HG02759 (cell line): ENCODE measurements around the gene OR2D2.
"Not testable (repeated sequence)": the region's sequence is repeated elsewhere in the genome, so short reads cannot be mapped to it uniquely, and the experiment has no call there.

Experiments
- ATAC-seq: cut with Tn5 transposase; IDR thresholded peaks from one replicate; pipeline ENCODE4 v1.9.1; 2021; ENCODE audit warnings: mild to moderate bottlenecking, moderate library complexity; ENCODE audit not compliant: unreplicated experiment

OR2D2 gene

GRCh38 chr11:6887711-6888110, 4.6 kb downstream of the OR2D2 start:
- not testable (repeated sequence) for ATAC-seq

GRCh38 chr11:6882751-6883150, 9.5 kb downstream of the OR2D2 start:
- no peak for ATAC-seq

GRCh38 chr11:6876914-6877313, 15.4 kb downstream of the OR2D2 start:
- ATAC-seq, result no peak

GRCh38 chr11:6876325-6876724, 16.0 kb downstream of the OR2D2 start, which contains the start of gene OR10A4:
OR10A4 (plus strand) TSS chr11:6876625; CDS start chr11:6876648, 23 bp downstream.
- no peak for ATAC-seq

GRCh38 chr11:6875761-6876160, 16.5 kb downstream of the OR2D2 start:
- ATAC-seq, result no peak

GRCh38 chr11:6871278-6871677, 21.0 kb downstream of the OR2D2 start:
- ATAC-seq, result no peak

GRCh38 chr11:6864438-6864837, 27.9 kb downstream of the OR2D2 start:
- no peak for ATAC-seq

- ATAC-seq, result no peak
Observed at GRCh38 chr11:6862961-6863360, 29.3 kb downstream of the OR2D2 start, which contains the start of gene OR10A2. OR10A2 (plus strand) TSS chr11:6863057; CDS start chr11:6869755, 6,698 bp downstream.

GRCh38 chr11:6856871-6857270, 35.4 kb downstream of the OR2D2 start:
- ATAC-seq, result no peak

GRCh38 chr11:6855971-6856541, 36.2 kb downstream of the OR2D2 start:
- no peak for ATAC-seq

GRCh38 chr11:6854801-6855200, 37.5 kb downstream of the OR2D2 start:
- not testable (repeated sequence) for ATAC-seq

GRCh38 chr11:6850526-6850925, 41.8 kb downstream of the OR2D2 start:
- ATAC-seq, result no peak

GRCh38 chr11:6845383-6845782, 46.9 kb downstream of the OR2D2 start, which contains the start of gene OR10A5:
OR10A5 (plus strand) TSS chr11:6845683; CDS start chr11:6845683, 0 bp downstream.
- ATAC-seq, result no peak

GRCh38 chr11:6844356-6844755, 47.9 kb downstream of the OR2D2 start:
- no peak for ATAC-seq

GRCh38 chr11:6843670-6844069, 48.6 kb downstream of the OR2D2 start:
- no peak for ATAC-seq

- ATAC-seq, result no peak
Observed at GRCh38 chr11:6841694-6842093, 50.6 kb downstream of the OR2D2 start.
